Measurements from ENCODE around the gene PLA2G6. TPM values are rescaled to one million over a fixed set of nuclear protein-coding genes. Genes with fewer than 3 reads are reported as not detected.

PLA2G6 gene
- total RNA-seq, 1 donor, result 12.3 TPM

DNA sequence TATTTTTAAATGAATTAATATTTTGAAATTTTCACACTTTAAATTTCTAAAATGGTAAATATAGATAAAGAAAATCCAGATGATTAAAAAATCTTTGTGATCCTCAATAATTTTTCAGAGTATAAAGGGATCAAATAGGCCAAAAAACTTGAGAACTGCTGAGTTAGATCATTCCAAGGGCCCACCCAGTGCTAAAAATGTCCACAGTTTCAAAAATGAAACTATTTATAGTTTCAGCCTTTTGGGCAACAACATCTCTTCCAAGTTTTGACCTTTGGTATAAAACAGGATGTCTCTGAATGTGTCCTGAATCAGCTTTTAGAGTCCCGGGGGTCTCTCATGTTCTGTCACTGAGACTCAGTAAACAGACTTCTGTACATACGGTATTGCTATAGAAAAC, 50.2 kb downstream of the PLA2G6 start:
- H3K4me3 ChIP-seq (ENCODE audit: low read depth, low read length), result no peak overlapping the region
- TF ChIP-seq, protein P1, sequence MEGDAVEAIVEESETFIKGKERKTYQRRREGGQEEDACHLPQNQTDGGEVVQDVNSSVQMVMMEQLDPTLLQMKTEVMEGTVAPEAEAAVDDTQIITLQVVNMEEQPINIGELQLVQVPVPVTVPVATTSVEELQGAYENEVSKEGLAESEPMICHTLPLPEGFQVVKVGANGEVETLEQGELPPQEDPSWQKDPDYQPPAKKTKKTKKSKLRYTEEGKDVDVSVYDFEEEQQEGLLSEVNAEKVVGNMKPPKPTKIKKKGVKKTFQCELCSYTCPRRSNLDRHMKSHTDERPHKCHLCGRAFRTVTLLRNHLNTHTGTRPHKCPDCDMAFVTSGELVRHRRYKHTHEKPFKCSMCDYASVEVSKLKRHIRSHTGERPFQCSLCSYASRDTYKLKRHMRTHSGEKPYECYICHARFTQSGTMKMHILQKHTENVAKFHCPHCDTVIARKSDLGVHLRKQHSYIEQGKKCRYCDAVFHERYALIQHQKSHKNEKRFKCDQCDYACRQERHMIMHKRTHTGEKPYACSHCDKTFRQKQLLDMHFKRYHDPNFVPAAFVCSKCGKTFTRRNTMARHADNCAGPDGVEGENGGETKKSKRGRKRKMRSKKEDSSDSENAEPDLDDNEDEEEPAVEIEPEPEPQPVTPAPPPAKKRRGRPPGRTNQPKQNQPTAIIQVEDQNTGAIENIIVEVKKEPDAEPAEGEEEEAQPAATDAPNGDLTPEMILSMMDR (IDR thresholded peaks at IDR 0.05; ENCODE audit: insufficient read depth, low read length), result no peak
- peak; percentile 33 for DNase-seq (ENCODE audit: low read depth)

DNA sequence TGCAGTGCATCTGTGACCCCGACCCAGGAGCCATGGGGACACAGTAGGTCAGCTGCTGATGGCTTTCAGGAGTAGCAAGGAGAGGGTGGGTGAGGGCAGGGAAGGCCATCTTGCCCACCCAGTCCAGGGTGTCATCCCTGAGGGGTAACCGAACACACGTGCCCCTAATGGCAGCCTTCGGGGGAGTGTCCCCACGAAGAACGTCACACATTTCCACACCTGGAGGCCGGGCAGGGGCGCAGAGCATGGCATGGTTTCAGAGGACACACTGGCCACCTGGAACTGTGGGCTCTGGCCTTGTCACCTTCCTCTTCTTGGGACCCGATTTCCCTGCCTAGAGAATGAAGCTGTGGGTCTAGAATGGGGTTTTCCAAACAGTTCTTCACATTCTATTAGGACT, 51.8 kb downstream of the PLA2G6 start:
- H3K4me3 ChIP-seq (ENCODE audit: low read depth, low read length), result no peak overlapping the region
- no peak for DNase-seq (ENCODE audit: low read depth)
- TF ChIP-seq, protein P1 (IDR thresholded peaks at IDR 0.05; ENCODE audit: insufficient read depth, low read length), result no peak

DNA sequence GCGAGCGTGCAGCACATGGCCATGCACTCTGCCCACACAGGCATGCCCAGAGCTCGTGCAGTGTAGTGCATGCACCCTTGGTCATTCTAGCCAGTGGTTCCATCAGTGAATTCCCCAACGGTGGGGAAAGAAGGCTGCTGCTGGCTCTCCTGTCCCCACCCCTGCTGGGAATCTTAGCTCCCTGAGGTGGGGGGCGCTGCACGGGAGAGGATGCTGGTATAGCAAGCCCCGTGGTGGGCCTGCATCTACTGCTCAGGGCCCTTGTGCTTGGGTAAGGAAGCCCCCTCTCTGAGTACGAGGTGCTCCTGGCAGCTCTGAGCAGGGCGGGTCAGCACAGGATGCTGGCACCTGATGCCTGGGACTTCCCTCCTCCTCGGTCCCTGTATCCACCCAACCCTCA, 52.6 kb downstream of the PLA2G6 start:
- no peak overlapping the region for H3K4me3 ChIP-seq (ENCODE audit: low read depth, low read length)
- TF ChIP-seq, protein P1 (IDR thresholded peaks at IDR 0.05; ENCODE audit: insufficient read depth, low read length), result no peak
- DNase-seq (ENCODE audit: low read depth), result no peak

DNA sequence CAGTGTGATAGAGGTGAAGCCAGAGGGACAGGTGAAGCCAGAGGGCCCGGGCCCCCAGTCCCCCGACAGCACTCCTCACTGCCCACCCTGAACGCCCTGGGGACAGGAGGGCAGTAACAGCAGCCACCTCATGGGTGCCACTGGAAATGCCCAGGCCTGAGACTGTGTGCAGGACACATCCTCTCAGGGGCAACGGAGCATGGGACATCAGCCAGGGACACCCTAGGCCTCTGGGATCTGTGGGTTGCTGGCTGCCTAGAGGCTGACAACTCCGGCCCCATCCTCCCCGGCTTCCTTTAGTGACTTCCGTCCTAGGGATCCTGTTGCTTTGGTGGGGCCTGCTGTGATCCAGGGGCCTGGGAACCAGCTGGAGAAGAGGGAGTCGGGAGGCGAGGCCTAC, 53.8 kb downstream of the PLA2G6 start:
- DNase-seq (ENCODE audit: low read depth), result no peak
- TF ChIP-seq, protein P1 (IDR thresholded peaks at IDR 0.05; ENCODE audit: insufficient read depth, low read length), result no peak
- no peak overlapping the region for H3K4me3 ChIP-seq (ENCODE audit: low read depth, low read length)

DNA sequence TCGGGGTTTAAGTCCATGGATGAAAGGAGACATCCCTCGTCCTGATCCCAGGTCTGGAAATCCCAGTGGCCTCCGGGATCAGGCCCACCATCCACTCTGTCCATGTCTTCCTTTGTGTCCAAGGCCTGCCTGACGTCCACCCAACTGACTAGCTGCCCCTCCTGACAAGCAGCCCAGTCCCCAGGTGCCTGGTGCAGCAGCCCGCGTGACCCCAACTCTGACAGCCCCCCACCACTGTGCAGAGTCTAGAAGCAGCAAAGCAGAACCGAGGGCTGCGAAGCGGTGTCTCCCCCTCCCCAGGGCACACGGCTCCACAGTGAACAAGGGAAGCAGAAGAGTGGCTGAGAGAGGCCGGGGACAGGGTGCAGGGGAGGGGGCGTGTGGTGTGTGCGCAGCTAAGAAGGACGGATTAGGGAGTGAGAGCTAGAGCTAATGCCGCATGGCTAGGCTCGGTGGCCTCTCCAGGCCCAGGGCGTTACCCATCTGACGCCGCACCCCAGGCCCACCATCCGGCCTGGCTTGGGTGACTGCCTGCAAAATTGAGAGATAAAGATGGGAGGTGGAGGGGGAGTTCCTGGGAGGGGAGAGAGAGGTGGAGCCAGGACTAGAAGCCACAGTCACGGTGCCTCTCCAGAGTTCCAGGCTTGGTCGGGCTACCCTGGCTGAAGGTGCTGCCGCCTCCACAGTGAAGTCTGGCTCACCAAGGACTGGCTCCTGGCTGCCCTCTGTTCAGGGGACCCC, 54.5 kb downstream of the PLA2G6 start:
- no peak overlapping the region for H3K4me3 ChIP-seq (ENCODE audit: low read depth, low read length)
- TF ChIP-seq, protein P1 (IDR thresholded peaks at IDR 0.05; ENCODE audit: insufficient read depth, low read length), result no peak
- no peak for DNase-seq (ENCODE audit: low read depth)

DNA sequence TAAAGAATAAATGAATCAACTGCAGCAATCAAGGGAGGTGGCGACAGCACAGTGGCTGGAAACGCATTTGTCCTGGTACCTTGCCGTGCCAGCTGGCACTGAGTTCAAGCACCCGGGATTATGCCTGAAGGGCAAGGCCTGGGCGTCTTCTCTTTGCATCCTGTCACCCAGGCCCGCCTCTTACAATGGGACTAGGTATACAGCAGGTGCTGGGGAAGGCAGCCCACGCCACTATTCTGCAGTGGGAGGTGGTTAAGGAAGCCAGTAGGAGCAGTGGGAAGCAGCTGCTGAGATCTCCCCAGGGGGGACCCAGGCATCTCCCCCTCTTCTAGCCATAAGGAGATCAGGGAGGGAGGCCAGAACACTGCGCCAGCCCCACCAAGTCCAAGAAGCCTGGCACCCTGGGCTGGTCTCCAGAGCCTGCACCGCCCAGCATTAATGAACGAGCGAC, 55.9 kb downstream of the PLA2G6 start:
- TF ChIP-seq, protein P1 (IDR thresholded peaks at IDR 0.05; ENCODE audit: insufficient read depth, low read length), result no peak
- H3K4me3 ChIP-seq (ENCODE audit: low read depth, low read length), result no peak overlapping the region
- no peak for DNase-seq (ENCODE audit: low read depth)
